NCI-H345 treated with DMSO at 0.1 percent for 48 hours (cell line): ENCODE results near the gene DCAF16.
A peak's percentile ranks its signal among the peaks of the same experiment; 100 is the strongest.

Source experiments
- DNase-seq: peaks from one replicate; lab custom pipeline; 2025; ENCODE audit not compliant: unreplicated experiment; lab: John Stamatoyannopoulos, UW

DCAF16 gene

GRCh38 chr4:17785858-17786257, 24.7 kb downstream of the DCAF16 start:
- no peak for DNase-seq

GRCh38 chr4:17781300-17782287, 29.0 kb downstream of the DCAF16 start, which contains the start of gene FAM184B:
TSS of gene FAM184B (minus strand) at chr4:17781621. CDS start at chr4:17781299, 322 bp downstream.
- no peak for DNase-seq

DNA sequence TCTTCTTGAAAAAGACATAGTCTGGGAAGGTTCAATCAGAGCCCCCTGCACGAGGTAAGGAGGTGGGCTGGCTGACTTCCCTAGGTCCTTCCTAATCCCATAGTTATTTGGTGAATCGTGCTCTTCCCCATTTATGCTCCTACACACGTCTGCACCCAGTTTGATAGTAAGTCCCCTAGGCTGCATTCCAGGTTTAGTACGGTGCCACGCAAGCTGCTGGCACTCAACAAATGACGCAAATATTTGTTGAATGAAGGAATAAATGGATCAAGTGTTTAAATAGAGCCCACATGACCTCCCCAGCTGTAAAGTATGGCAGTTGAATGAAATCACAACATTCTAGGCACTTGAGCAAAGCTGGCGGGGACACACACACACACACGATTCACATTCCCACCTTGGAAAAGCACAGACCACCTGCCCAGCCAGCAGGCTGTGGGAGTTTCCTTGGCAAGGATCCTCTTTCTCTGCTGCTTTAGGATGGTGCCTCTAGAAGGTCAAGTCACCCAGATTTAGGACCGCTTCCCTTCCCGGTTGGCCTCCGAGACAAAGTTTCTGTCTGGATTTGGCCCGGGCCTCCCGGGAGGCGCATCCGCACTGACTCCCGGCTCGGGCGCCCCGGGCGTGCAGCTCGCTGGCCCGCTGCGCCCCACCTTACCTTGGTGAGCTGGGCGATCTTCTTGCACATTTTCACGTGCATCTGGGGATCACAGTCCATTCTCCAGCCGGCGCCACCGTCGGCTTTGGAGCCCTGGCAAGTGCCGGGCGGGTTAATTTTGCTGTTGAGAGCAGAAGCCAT, 29.9 kb downstream of the DCAF16 start:
- DNase-seq: peak; percentile 43

GRCh38 chr4:17778431-17778830, 32.1 kb downstream of the DCAF16 start:
- no peak for DNase-seq

DNA sequence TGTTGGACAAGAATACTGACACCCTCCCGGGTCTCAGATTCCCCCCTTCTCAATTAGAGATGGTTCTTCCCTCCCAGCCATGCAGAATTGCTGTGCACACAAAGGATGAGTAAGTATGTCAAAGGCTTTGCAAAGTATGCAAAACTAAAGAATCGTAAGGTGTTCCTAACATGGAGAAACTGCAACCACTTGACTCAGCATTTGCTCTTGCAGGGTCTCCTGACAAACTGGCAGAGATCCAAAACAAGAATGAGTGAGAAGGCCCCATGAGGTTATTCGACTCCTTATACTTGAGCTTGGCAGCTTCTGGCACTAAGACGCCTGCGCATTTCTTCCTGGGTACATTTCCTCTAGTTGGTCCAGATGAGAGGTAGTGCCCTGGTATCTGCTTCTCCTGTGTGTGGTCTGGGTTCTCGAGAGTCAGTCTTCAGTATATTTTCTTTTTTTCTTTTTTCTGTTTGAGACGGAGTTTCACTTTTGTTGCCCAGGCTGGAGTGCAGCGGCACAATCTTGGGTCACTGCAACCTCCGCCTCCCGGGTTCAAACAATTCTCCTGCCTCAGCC, 37.3 kb downstream of the DCAF16 start:
- DNase-seq: no peak

DNA sequence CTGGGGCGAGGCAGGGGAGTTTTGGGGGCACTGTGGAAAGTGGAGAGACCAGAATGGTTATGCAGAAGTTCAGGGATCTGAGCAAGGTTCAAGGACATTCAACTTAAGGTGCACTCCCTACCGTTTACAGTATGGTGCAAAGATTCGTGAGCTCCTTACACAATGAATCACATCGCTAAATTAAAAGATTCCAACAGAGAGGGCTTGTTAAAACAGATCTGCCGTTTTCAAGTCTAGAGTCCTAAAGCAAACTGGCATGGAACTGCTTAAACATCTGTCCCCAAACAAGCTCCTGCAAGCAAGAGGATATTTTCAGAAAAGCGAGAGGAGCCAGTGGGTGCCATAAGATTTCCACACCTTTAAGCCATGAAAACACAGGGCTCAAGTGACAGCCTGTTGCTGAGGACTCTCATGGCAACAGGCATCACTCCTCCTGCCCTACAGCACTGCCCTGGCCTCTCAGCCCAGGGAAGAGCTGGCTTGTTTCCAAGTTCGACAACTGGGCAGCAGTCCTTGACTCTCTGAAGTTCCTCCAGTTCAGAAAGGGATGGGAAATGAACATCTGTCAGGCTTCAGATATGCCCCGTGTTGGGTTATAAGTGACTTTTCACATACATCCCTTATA, 39.2 kb downstream of the DCAF16 start:
- DNase-seq: no peak

DNA sequence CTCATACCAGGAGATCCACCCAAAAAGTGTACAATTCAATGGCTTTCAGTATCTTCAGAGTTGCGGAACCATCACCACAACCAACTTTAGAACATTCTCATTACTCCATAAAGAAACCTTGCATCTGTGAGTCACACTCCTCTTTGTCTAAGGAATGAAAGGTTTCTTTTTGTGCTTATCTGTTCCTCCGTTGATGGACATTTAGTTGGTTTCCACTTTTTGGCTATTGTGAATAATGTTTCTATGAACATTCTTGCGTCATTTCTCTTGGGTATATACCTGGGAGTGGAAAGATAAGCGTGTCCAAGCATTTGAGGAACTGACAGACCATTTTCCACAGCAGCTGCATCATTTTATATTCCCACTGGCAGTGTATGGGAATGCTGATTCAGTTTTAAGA, 39.7 kb downstream of the DCAF16 start:
- no peak for DNase-seq

GRCh38 chr4:17769406-17770174, 41.0 kb downstream of the DCAF16 start:
- DNase-seq: no peak

DNA sequence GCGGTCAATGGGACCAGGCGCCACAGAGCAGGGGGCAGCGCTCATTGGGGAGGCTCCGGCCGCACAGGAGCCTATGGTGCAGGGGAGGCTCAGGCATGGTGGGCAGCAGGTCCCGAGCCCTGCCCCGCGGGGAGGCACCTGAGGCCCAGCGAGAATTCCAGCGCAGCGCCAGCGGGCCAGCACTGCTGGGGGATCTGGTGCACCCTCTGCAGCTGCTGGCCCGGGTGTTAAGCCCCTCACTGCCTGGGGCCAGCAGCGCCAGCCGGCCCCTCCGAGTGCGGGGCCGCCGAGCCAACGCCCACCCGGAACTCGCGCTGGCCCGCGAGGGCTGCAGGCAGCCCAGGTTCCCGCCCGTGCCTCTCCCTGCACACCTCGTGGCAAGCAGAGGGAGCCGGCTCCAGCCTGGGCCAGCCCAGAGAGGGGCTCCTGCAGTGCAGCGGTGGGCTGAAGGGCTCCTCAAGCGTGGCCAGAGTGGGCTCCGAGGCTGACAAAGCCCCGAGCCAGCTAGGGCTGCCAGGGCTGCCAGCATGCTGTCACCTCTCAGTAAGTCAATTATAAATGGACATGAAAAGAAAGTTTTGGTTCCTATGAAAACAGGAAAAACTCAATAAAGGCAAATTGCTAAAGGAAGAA, 43.6 kb downstream of the DCAF16 start:
- DNase-seq: no peak

DNA sequence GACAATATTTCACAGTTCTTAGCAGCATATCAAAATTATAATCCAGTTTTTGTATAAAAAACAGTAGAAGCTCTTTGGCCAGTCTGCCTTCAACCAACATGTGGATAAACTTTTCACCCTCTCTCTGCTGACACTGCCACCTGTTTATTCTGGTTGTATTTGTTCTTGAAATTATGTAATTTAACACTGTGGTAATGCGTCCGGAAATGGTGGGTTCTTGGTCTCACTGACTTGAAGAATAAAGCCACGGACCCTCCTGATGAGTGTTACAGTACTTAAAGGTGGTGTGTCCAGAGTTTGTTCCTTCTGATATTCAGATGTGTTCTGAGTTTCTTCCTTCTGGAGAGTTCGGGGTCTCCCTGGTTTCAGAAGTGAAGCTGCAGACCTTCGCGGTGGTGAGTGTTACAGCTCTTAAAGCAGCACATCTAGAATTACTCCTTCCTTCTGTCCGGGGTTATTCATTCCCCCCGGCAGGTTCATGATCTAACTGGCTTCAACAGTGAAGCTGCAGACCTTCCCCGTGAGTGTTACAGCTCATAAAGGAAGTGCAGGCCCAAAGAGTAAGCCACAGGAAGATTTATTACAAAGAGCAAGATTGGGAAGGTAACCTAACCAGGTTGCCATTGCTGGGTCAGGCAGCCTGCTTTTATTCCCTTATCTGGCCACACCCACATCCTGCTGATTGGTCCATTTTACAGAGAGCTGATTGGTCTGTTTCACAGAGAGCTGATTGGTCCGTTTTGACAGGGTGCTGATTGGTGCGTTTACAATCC, 44.9 kb downstream of the DCAF16 start:
- DNase-seq: no peak

DNA sequence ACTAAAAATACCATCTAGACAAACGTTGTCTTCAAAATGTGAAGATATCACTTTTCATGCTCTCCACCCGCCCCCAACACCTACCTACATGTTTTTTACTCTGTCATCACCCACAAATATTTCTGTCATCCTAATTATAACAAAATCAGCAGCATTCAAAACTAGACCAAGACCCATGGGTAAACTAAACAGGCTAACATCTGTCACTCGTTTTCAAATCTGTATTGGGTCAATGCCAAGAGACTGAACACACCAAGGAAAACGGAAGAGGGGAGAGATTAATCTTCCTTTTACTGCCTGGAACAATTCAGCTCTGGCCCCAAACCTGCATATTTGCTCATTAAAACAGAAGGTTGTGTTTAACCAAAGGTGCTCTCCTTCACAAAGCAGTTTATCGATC, 46.6 kb downstream of the DCAF16 start:
- DNase-seq: no peak

- no peak for DNase-seq
Measured at GRCh38 chr4:17763416-17763815, 47.1 kb downstream of the DCAF16 start.

DNA sequence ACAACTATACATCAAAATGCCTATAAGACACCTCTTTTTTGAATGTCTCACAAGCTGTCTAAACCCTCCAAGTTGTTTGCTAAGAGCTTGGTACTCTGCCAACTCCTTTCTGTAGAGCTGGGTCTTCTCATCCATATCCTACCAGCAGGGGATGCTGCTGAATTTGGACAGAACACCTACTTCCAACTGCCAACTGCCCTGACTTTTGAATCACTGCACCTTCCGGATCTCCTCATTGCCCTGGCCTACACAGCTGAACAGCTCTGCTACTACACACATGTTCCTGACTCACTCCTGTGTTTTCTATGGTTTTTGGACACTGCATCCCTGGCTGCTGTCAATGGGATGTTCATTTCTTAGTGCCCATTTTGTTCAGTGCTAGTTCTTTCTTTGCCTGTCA, 47.8 kb downstream of the DCAF16 start:
- no peak for DNase-seq

- DNase-seq: no peak
Measured at GRCh38 chr4:17761062-17761461, 49.5 kb downstream of the DCAF16 start.

GRCh38 chr4:17760626-17761025, 49.9 kb downstream of the DCAF16 start:
- no peak for DNase-seq

GRCh38 chr4:17758485-17758884, 52.1 kb downstream of the DCAF16 start:
- peak; percentile 35 for DNase-seq

GRCh38 chr4:17757621-17758020, 52.9 kb downstream of the DCAF16 start:
- DNase-seq: no peak

GRCh38 chr4:17753646-17754045, 56.9 kb downstream of the DCAF16 start:
- no peak for DNase-seq
